Measurements from ENCODE around the gene GSE1. TPM values are rescaled to one million over a fixed set of nuclear protein-coding genes. Genes with fewer than 3 reads are reported as not detected.

The GSE1 gene
- total RNA-seq, 1 experiment from 2014 or later: 90.2 TPM

DNA sequence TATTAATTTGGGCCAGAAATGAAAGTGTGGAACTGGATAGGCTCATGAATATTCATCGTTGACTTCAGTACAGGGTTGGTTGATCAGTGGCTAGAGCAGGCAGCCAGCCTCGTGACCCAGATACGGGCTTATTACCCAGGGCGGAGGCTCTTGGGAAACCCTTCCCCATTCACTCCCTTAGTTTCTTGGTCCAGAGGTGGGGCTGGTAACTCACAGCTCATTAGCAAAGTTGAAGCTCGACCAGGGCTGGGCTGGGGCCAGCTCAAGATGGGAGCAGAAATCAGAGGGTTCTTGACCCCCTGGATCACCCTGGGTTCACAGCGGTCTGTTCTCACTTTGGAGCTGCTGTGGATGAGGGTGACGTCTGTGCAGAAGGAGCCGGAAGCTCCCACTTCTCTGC is 44.6 kb upstream of the GSE1 start:
- Histone ChIP-seq H3K79me2 (ENCODE audit: insufficient read depth, low read length) (no peaks in the 10 kb centered on the region; the same call in 1 of the 2 replicates), H4K20me1 (ENCODE audit: insufficient read depth) (peaks cover 3% of the 10 kb centered on the region; the same call in 1 of the 2 replicates), H3K27ac (ENCODE audit: low read depth, low read length) (no peak overlapping the region), H3K9ac (ENCODE audit: low read length) (no peak overlapping the region), H3K4me2 (ENCODE audit: low read length) (no peak overlapping the region), H3K9me2 (ENCODE audit: insufficient read depth) (no peaks in the 10 kb centered on the region), H2AFZ (ENCODE audit: low read depth, low read length, poor library complexity, severe bottlenecking) (no peak overlapping the region), H3K36me3 (ENCODE audit: control insufficient read depth in 1 of 2, insufficient read depth in 2 of 2, low read length in 2 of 2) (no peaks in the 10 kb centered on the region), H3K4me1 (ENCODE audit: control insufficient read depth in 1 of 2, insufficient read depth in 2 of 2, low read length in 2 of 2) (peaks cover 21 to 42% of the 10 kb centered on the region in 2 experiments), H3K9me3 (ENCODE audit: control insufficient read depth in 1 of 2, insufficient read depth in 1 of 2, low read depth in 1 of 2, low read length in 2 of 2) (no peaks in the 10 kb centered on the region), H3K27me3 (ENCODE audit: insufficient read depth, low read length) (no peaks in the 10 kb centered on the region), H3K4me3 (replicated peaks in 1 of 2; ENCODE audit: low read depth in 1 of 2, low read length in 2 of 2) (no peak overlapping the region)
- intact Hi-C loops (cut with micrococcal nuclease): no loop called here
- BruUV-seq (replicated peaks): no TSS peak
- no peak for DNase-seq (ENCODE audit: low read depth, low spot score)
- ATAC-seq: no peak
- ChIA-PET RAD21 (ENCODE audit: low non-redundant PET in 1 of 2, low total read pairs in 2 of 2, uncharacterized antibody in 2 of 2, unreplicated experiment in 2 of 2) (no interaction called here), POLR2A (interaction anchor here (1.2 kb wide), 1 partner anchor 42 kb away, joined by 3 read pairs; no protein-coding TSS in a partner anchor), CTCF (interaction anchor here (0.8 kb wide), 1 partner anchor 48 kb away, joined by 3 read pairs; no protein-coding TSS in a partner anchor)
- TF ChIP-seq CEBPB (IDR thresholded peaks at IDR 0.05; ENCODE audit: low read depth) (no peak), FOSL1 (IDR thresholded peaks at IDR 0.05; ENCODE audit: low read depth) (no peak), SIN3A (IDR thresholded peaks at IDR 0.05; ENCODE audit: low read depth) (no peak), POLR2A (IDR thresholded peaks at IDR 0.05; ENCODE audit: borderline replicate concordance, extremely low read depth, insufficient read depth, insufficient read length) (no peak), ZFX (IDR thresholded peaks at IDR 0.05) (no peak), ELF1 (IDR thresholded peaks at IDR 0.05; ENCODE audit: borderline replicate concordance, low read depth) (no peak)
- TF ChIP-seq, protein P1, sequence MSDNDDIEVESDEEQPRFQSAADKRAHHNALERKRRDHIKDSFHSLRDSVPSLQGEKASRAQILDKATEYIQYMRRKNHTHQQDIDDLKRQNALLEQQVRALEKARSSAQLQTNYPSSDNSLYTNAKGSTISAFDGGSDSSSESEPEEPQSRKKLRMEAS (IDR thresholded peaks at IDR 0.05): no peak

DNA sequence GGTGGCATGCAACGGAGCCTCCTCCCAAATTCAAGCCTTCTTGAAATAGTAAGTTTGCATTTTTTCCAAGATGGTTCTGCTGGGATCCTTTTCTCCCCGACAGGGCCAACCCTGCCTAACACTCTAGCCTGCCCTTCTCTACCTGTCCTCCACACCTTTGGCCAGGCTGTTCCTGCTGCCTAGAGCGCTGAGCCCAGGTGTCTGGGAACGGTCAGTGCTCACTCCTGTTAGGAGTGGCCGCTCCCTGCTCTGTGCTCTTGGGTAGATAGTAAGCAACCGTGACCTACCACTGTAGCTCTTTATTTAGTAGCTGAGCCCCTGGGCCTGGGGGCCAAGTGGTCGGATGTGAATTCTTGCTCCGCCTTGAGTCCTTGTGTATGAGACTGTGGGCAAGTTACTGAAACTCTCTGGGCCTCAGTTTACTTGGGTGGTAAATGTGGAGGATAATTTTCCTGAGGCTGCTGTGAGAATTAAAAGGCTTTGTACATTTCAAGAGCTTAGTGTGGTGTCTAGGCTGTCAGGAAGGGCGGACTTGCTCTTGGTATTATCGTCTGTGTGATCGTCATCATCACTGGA is 44.0 kb upstream of the GSE1 start:
- Histone ChIP-seq H3K4me2 (ENCODE audit: low read length) (no peak overlapping the region), H4K20me1 (ENCODE audit: insufficient read depth) (peaks cover 3% of the 10 kb centered on the region; the same call in 1 of the 2 replicates), H3K36me3 (ENCODE audit: control insufficient read depth in 1 of 2, insufficient read depth in 2 of 2, low read length in 2 of 2) (no peaks in the 10 kb centered on the region), H3K9ac (ENCODE audit: low read length) (no peak overlapping the region), H3K27ac (ENCODE audit: low read depth, low read length) (no peak overlapping the region), H3K4me3 (replicated peaks in 1 of 2; ENCODE audit: low read depth in 1 of 2, low read length in 2 of 2) (no peak overlapping the region), H3K9me3 (ENCODE audit: control insufficient read depth in 1 of 2, insufficient read depth in 1 of 2, low read depth in 1 of 2, low read length in 2 of 2) (no peaks in the 10 kb centered on the region), H3K27me3 (ENCODE audit: insufficient read depth, low read length) (no peaks in the 10 kb centered on the region), H2AFZ (ENCODE audit: low read depth, low read length, poor library complexity, severe bottlenecking) (no peak overlapping the region), H3K4me1 (ENCODE audit: control insufficient read depth in 1 of 2, insufficient read depth in 2 of 2, low read length in 2 of 2) (peaks cover 19 to 37% of the 10 kb centered on the region in 2 experiments), H3K79me2 (ENCODE audit: insufficient read depth, low read length) (no peaks in the 10 kb centered on the region; the same call in 1 of the 2 replicates), H3K9me2 (ENCODE audit: insufficient read depth) (no peaks in the 10 kb centered on the region)
- ChIA-PET CTCF (interaction anchor here (1.4 kb wide), 1 partner anchor 153 kb away, joined by 4 read pairs; no protein-coding TSS in a partner anchor), RAD21 (ENCODE audit: low non-redundant PET in 1 of 2, low total read pairs in 2 of 2, uncharacterized antibody in 2 of 2, unreplicated experiment in 2 of 2) (no interaction called here), POLR2A (interaction anchor here (1.1 kb wide), 1 partner anchor 12 kb away, joined by 4 read pairs; no protein-coding TSS in a partner anchor)
- no TSS peak for BruUV-seq (replicated peaks)
- TF ChIP-seq TCF7L2 (IDR thresholded peaks at IDR 0.05; ENCODE audit: borderline replicate concordance, extremely low read depth, insufficient read depth, insufficient read length) (no peak), ZFX (IDR thresholded peaks at IDR 0.05) (no peak), ELF1 (IDR thresholded peaks at IDR 0.05; ENCODE audit: borderline replicate concordance, low read depth) (no peak), EGR1 (IDR thresholded peaks at IDR 0.05; ENCODE audit: low read depth) (no peak)
- TF ChIP-seq, protein P2, sequence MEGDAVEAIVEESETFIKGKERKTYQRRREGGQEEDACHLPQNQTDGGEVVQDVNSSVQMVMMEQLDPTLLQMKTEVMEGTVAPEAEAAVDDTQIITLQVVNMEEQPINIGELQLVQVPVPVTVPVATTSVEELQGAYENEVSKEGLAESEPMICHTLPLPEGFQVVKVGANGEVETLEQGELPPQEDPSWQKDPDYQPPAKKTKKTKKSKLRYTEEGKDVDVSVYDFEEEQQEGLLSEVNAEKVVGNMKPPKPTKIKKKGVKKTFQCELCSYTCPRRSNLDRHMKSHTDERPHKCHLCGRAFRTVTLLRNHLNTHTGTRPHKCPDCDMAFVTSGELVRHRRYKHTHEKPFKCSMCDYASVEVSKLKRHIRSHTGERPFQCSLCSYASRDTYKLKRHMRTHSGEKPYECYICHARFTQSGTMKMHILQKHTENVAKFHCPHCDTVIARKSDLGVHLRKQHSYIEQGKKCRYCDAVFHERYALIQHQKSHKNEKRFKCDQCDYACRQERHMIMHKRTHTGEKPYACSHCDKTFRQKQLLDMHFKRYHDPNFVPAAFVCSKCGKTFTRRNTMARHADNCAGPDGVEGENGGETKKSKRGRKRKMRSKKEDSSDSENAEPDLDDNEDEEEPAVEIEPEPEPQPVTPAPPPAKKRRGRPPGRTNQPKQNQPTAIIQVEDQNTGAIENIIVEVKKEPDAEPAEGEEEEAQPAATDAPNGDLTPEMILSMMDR (IDR thresholded peaks at IDR 0.05 in 2 of 3, conservative IDR thresholded peaks at IDR 0.05 in 1 of 3; ENCODE audit: borderline replicate concordance in 1 of 3, insufficient read depth in 1 of 3, low read depth in 2 of 3, low read length in 2 of 3): no peak
- ATAC-seq (no peak), DNase-seq (ENCODE audit: low read depth, low spot score) (no peak)
- intact Hi-C loops (cut with micrococcal nuclease): no loop called here
